ENCODE data around the gene SULT4A1.

DNA sequence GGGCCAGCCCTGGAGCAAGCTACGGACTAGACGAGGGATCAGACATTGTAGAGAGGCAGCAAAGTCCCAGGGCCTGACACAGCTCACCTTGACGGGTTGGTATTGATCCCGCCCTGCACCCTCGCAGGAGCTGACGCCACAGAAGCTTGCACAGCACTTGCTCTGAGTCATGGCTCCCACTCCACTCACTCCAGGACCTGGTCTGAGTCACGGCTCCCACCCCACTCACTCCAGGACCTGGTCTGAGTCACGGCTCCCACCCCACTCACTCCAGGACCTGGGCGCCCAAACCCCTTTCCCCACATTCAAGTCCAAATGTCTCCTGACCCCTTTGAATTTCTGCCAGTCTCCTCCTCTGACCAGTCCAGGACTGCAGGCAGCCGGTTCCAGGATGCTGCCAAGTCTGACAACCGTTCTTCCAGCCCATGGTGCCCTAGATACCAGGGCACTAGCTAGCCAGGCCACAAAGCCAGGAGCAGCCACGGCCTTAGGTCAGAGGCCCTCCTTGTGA, 35.5 kb upstream of the SULT4A1 start:
- TF ChIP-seq, protein P1, sequence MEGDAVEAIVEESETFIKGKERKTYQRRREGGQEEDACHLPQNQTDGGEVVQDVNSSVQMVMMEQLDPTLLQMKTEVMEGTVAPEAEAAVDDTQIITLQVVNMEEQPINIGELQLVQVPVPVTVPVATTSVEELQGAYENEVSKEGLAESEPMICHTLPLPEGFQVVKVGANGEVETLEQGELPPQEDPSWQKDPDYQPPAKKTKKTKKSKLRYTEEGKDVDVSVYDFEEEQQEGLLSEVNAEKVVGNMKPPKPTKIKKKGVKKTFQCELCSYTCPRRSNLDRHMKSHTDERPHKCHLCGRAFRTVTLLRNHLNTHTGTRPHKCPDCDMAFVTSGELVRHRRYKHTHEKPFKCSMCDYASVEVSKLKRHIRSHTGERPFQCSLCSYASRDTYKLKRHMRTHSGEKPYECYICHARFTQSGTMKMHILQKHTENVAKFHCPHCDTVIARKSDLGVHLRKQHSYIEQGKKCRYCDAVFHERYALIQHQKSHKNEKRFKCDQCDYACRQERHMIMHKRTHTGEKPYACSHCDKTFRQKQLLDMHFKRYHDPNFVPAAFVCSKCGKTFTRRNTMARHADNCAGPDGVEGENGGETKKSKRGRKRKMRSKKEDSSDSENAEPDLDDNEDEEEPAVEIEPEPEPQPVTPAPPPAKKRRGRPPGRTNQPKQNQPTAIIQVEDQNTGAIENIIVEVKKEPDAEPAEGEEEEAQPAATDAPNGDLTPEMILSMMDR (IDR thresholded peaks at IDR 0.05; ENCODE audit: poor library complexity): no peak
- no peak for TF ChIP-seq EZH2phosphoT487 (IDR thresholded peaks at IDR 0.05; ENCODE audit: low read depth, severe bottlenecking, unreplicated experiment)

Measured in hepatocyte (in vitro differentiated cells).